Neural progenitor cell (in vitro differentiated cells): ENCODE measurements around the gene LRRC28.

Source experiments
- CTCF ChIP-seq: fragments of 200-600 bp; sonication (generic); IDR thresholded peaks from 2 replicates; pipeline ENCODE4 v1.5.1; 2017; ENCODE audit warnings: antibody characterized with exemption, mild to moderate bottlenecking
- EZH2 ChIP-seq: fragments of 200-600 bp; sonication (generic); IDR thresholded peaks from 2 replicates; pipeline ENCODE4 v1.6.1; 2017; ENCODE audit warnings: antibody characterized with exemption, mild to moderate bottlenecking, moderate library complexity
- EZH2phosphoT487 ChIP-seq: fragments of 200-600 bp; sonication (generic); IDR thresholded peaks from 2 replicates; pipeline ENCODE4 v1.6.1; 2017; ENCODE audit warnings: antibody characterized with exemption

DNA sequence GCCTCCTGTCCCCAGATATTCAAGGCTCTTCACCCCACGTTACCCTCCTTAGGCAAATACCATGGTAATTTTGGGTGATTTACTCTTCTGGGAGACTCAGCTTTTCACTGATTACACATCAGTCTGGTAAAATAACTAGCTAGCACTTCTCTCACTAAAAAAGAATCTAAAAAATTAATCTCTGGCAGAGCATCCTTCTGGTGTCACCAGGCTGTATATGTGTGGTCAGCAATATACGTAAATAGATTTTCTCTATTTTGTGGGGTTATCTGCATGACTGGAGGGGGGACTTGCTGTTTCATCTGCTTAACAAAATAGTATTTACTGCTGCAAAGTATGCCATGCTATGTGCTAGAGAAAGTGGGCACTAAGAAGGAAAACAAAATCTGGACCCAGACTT is 45.1 kb downstream of the LRRC28 start:
- no peak for TF ChIP-seq CTCF
- no peak for TF ChIP-seq EZH2
- TF ChIP-seq EZH2phosphoT487, result no peak
